ENCODE results near the gene PSMD4. TPM values are rescaled to one million over a fixed set of nuclear protein-coding genes. Genes with fewer than 3 reads are reported as not detected.

Gene PSMD4
- total RNA-seq, 6 donors from 2014 or later, result 102 to 132 (median 119) TPM

GRCh38 chr1:151314137-151314875 lies 59.8 kb downstream of the PSMD4 start:
- Histone ChIP-seq H3K9me3 (no peaks in the 10 kb centered on the region), H3K27me3 (no peaks in the 10 kb centered on the region), H3K4me3 (no peak overlapping the region), H3K4me1 (peaks cover 36 to 55% (median 38%) of the 10 kb centered on the region in 4 donors), H3K36me3 (peaks cover 6 to 84% (median 38%) of the 10 kb centered on the region in 4 donors), H3K27ac (peak overlapping the region in 3 of 4 donors; percentile 12 to 56 (median 50))
- WGBS, 2 donors, result 55 to 71% methylated on average over 3 of the region's 3 CpGs
- TF ChIP-seq EP300 (IDR thresholded peaks at IDR 0.05), result no peak
- peak in 1 of 2 donors; percentile 29 for TF ChIP-seq POLR2AphosphoS5 (IDR thresholded peaks at IDR 0.05)
- peak in 1 of 2 donors; percentile 76 for ATAC-seq (ENCODE audit: low FRiP score in 2 of 2)
- DNase-seq, result no peak

GRCh38 chr1:151315565-151316235 lies 61.2 kb downstream of the PSMD4 start:
- DNase-seq (no peak), ATAC-seq (ENCODE audit: low FRiP score in 2 of 2) (no peak)
- no peaks in the 10 kb centered on the region for H3K27me3 ChIP-seq
- peaks cover 32 to 41% (median 34%) of the 10 kb centered on the region in 4 donors for H3K4me1 ChIP-seq
- H3K27ac ChIP-seq, result no peak overlapping the region
- TF ChIP-seq CTCF (IDR thresholded peaks at IDR 0.05), result no peak
- no peak for TF ChIP-seq POLR2AphosphoS5 (IDR thresholded peaks at IDR 0.05)
- TF ChIP-seq POLR2A (IDR thresholded peaks at IDR 0.05), result no peak
- no peak for TF ChIP-seq EP300 (IDR thresholded peaks at IDR 0.05)
- peaks cover 6 to 84% (median 36%) of the 10 kb centered on the region in 4 donors for H3K36me3 ChIP-seq
- no peak overlapping the region for H3K4me3 ChIP-seq
- H3K9me3 ChIP-seq, result no peaks in the 10 kb centered on the region
- WGBS, 2 donors, result 87 to 92% methylated on average over 17 of the region's 17 CpGs

Small RNA genes within 50 kb of the gene (small RNA-seq; reads per million reads assigned to genes)
- gene RN7SL444P, result 0 reads per million in 4 donors

Other genes with a start within 250 kb of the PSMD4 start
- gene MINDY1, start 247.8 kb upstream of the PSMD4 start, total RNA-seq, result 10 to 100 TPM; 14.5 to 34.3 (median 26.9) TPM
- gene PRUNE1, start 246.3 kb upstream of the PSMD4 start, total RNA-seq, result 10 to 100 TPM; 16.3 to 28.3 (median 21.2) TPM
- 100 to 1,000 TPM in 1 of 6 donors, 10 to 100 TPM in 2, 1 to 10 TPM in 3; 2.3 to 213 (median 11.7) TPM for gene BNIPL, start 218.1 kb upstream of the PSMD4 start, total RNA-seq
- gene C1orf56, start 207.0 kb upstream of the PSMD4 start, total RNA-seq, result 1 to 10 TPM; 2.6 to 9.4 (median 3.8) TPM
- gene CDC42SE1, start 195.1 kb upstream of the PSMD4 start, total RNA-seq, result 100 to 1,000 TPM in 1 of 6 donors, 10 to 100 TPM in 5; 66.9 to 131 (median 90.5) TPM
- gene MLLT11, start 194.3 kb upstream of the PSMD4 start, total RNA-seq, result 1 to 10 TPM in 4 of 6 donors, under 1 TPM in 2; 0.30 to 1.3 (median 1.1) TPM
- gene GABPB2, start 184.0 kb upstream of the PSMD4 start, total RNA-seq, result 10 to 100 TPM in 4 of 6 donors, 1 to 10 TPM in 2; 6.8 to 32.5 (median 13.0) TPM
- gene SEMA6C, start 108.1 kb upstream of the PSMD4 start, total RNA-seq, result 10 to 100 TPM in 1 of 6 donors, 1 to 10 TPM in 5; 2.1 to 13.6 (median 5.8) TPM
- gene TNFAIP8L2, start 98.1 kb upstream of the PSMD4 start, total RNA-seq, result 10 to 100 TPM in 5 of 6 donors, 1 to 10 TPM in 1; 7.4 to 19.1 (median 15.8) TPM
- 10 to 100 TPM in 1 of 6 donors, 1 to 10 TPM in 5; 2.2 to 16.8 (median 6.2) TPM for gene LYSMD1, start 88.8 kb upstream of the PSMD4 start, total RNA-seq
- 10 to 100 TPM in 5 of 6 donors, 1 to 10 TPM in 1; 8.9 to 50.3 (median 25.9) TPM for gene SCNM1, start 88.6 kb upstream of the PSMD4 start, total RNA-seq
- gene TMOD4, start 78.8 kb upstream of the PSMD4 start, total RNA-seq, result under 1 TPM in 2 of 6 donors, not detected in 4; 0.57 to 0.88 TPM
- 10 to 100 TPM; 19.0 to 54.3 (median 25.5) TPM for gene VPS72, start 64.5 kb upstream of the PSMD4 start, total RNA-seq
- gene PIP5K1A, start 56.2 kb upstream of the PSMD4 start, total RNA-seq, result 10 to 100 TPM; 37.2 to 94.3 (median 70.6) TPM
- 10 to 100 TPM; 17.4 to 50.3 (median 27.2) TPM for gene ZNF687, start 27.6 kb downstream of the PSMD4 start, total RNA-seq
- gene PI4KB, start 72.7 kb downstream of the PSMD4 start, total RNA-seq, result 100 to 1,000 TPM in 1 of 6 donors, 10 to 100 TPM in 5; 41.3 to 127 (median 64.0) TPM
- 10 to 100 TPM; 31.5 to 55.5 (median 43.2) TPM for gene RFX5, start 92.5 kb downstream of the PSMD4 start, total RNA-seq
- gene SELENBP1, start 118.0 kb downstream of the PSMD4 start, total RNA-seq, result 100 to 1,000 TPM; 241 to 804 (median 431) TPM
- 100 to 1,000 TPM; 127 to 216 (median 179) TPM for gene PSMB4, start 144.8 kb downstream of the PSMD4 start, total RNA-seq
- gene POGZ, start 204.8 kb downstream of the PSMD4 start, total RNA-seq, result 100 to 1,000 TPM in 1 of 6 donors, 10 to 100 TPM in 5; 34.2 to 148 (median 67.9) TPM

All from upper lobe of left lung (tissue), 6 donors.